Measurements from ENCODE around the gene ADAMTS12.
"Not testable (repeated sequence)": the region's sequence is repeated elsewhere in the genome, so short reads cannot be mapped to it uniquely, and the experiment has no call there.

The ADAMTS12 gene

GRCh38 chr5:33526755-33527154 is 365.0 kb downstream of the ADAMTS12 start:
- Histone ChIP-seq H3K27ac (ENCODE audit: poor library complexity, severe bottlenecking) (no peak overlapping the region), H3K27me3 (ENCODE audit: insufficient read depth, poor library complexity, severe bottlenecking) (no peaks in the 10 kb centered on the region), H3K4me3 (ENCODE audit: severe bottlenecking) (no peak overlapping the region), H3K36me3 (ENCODE audit: low read depth) (no peaks in the 10 kb centered on the region), H3K9me3 (ENCODE audit: severe bottlenecking) (no peaks in the 10 kb centered on the region), H3K4me1 (ENCODE audit: insufficient read depth, poor library complexity, severe bottlenecking) (no peaks in the 10 kb centered on the region)
- TF ChIP-seq, protein P1, sequence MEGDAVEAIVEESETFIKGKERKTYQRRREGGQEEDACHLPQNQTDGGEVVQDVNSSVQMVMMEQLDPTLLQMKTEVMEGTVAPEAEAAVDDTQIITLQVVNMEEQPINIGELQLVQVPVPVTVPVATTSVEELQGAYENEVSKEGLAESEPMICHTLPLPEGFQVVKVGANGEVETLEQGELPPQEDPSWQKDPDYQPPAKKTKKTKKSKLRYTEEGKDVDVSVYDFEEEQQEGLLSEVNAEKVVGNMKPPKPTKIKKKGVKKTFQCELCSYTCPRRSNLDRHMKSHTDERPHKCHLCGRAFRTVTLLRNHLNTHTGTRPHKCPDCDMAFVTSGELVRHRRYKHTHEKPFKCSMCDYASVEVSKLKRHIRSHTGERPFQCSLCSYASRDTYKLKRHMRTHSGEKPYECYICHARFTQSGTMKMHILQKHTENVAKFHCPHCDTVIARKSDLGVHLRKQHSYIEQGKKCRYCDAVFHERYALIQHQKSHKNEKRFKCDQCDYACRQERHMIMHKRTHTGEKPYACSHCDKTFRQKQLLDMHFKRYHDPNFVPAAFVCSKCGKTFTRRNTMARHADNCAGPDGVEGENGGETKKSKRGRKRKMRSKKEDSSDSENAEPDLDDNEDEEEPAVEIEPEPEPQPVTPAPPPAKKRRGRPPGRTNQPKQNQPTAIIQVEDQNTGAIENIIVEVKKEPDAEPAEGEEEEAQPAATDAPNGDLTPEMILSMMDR (IDR thresholded peaks at IDR 0.05; ENCODE audit: poor library complexity, severe bottlenecking): no peak
- DNase-seq (ENCODE audit: low spot score): no peak
- ATAC-seq (ENCODE audit: low read depth): no peak

DNA sequence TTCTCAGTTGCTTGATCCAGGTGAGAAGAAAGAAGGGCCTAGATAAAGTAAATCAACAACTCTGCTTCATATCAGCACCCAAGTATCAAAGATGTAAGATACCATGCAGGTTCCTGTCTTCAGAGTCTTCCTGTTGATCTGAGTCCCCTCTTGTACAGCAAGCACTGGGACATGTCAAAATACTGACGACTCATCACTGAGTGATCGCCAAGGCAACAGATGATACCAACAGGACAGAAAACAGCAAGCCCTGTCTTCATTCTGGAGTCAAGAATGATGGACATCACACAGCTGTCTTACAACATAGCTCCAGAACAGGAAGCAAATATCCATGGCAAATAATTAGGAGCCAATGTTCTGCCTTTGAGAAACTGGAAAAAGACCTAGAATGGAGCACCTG is 367.3 kb downstream of the ADAMTS12 start:
- H3K36me3 ChIP-seq (ENCODE audit: low read depth): no peaks in the 10 kb centered on the region
- ATAC-seq (ENCODE audit: low read depth) (no peak; the same call in 2 of the 3 replicates), DNase-seq (ENCODE audit: low spot score) (no peak)
- TF ChIP-seq, protein P1 (IDR thresholded peaks at IDR 0.05; ENCODE audit: poor library complexity, severe bottlenecking): no peak
- H3K4me3 ChIP-seq (ENCODE audit: severe bottlenecking): no peak overlapping the region
- no peaks in the 10 kb centered on the region for H3K9me3 ChIP-seq (ENCODE audit: severe bottlenecking)
- H3K4me1 ChIP-seq (ENCODE audit: insufficient read depth, poor library complexity, severe bottlenecking): no peaks in the 10 kb centered on the region
- no peak overlapping the region for H3K27ac ChIP-seq (ENCODE audit: poor library complexity, severe bottlenecking)
- H3K27me3 ChIP-seq (ENCODE audit: insufficient read depth, poor library complexity, severe bottlenecking): no peaks in the 10 kb centered on the region

- Histone ChIP-seq H3K27me3 (ENCODE audit: insufficient read depth, poor library complexity, severe bottlenecking) (no peaks in the 10 kb centered on the region), H3K4me1 (ENCODE audit: insufficient read depth, poor library complexity, severe bottlenecking) (no peaks in the 10 kb centered on the region), H3K4me3 (ENCODE audit: severe bottlenecking) (no peak overlapping the region), H3K36me3 (ENCODE audit: low read depth) (no peaks in the 10 kb centered on the region), H3K9me3 (ENCODE audit: severe bottlenecking) (no peaks in the 10 kb centered on the region), H3K27ac (ENCODE audit: poor library complexity, severe bottlenecking) (no peak overlapping the region)
- ATAC-seq (ENCODE audit: low read depth) (peak; percentile 68; the same call in 2 of the 3 replicates), DNase-seq (ENCODE audit: low spot score) (no peak)
- TF ChIP-seq, protein P1 (IDR thresholded peaks at IDR 0.05; ENCODE audit: poor library complexity, severe bottlenecking): no peak
These were observed 368.5 kb downstream of the ADAMTS12 start for GRCh38 chr5:33523208-33523771.

DNA sequence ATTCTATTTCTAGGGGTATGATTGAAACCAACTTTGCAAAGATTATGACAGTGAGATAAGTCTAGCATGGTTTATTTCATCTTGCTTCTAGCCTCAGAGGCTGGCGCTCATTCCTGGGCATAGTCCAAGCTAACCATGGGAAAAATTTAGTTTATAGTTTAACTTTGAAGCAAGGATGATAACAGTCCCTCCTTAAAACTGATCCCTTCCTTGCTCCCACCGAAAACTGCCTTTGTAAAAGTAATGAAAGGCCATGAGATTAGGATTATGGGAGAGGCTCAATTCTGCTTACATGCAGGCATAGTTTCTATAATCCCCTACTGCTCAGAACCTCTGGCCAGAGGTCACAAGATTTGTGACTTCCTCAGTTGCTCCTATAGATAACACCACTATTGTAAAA is 375.4 kb downstream of the ADAMTS12 start:
- TF ChIP-seq, protein P1 (IDR thresholded peaks at IDR 0.05; ENCODE audit: poor library complexity, severe bottlenecking): no peak
- no peak for DNase-seq (ENCODE audit: low spot score)
- no peaks in the 10 kb centered on the region for H3K4me1 ChIP-seq (ENCODE audit: insufficient read depth, poor library complexity, severe bottlenecking)
- no peak overlapping the region for H3K4me3 ChIP-seq (ENCODE audit: severe bottlenecking)
- H3K9me3 ChIP-seq (ENCODE audit: severe bottlenecking): no peaks in the 10 kb centered on the region
- no peak for ATAC-seq (ENCODE audit: low read depth)
- H3K27me3 ChIP-seq (ENCODE audit: insufficient read depth, poor library complexity, severe bottlenecking): no peaks in the 10 kb centered on the region
- no peak overlapping the region for H3K27ac ChIP-seq (ENCODE audit: poor library complexity, severe bottlenecking)
- H3K36me3 ChIP-seq (ENCODE audit: low read depth): no peaks in the 10 kb centered on the region

GRCh38 chr5:33515366-33515765 is 376.4 kb downstream of the ADAMTS12 start:
- not testable (repeated sequence) for ATAC-seq (ENCODE audit: low read depth); H3K27ac ChIP-seq (ENCODE audit: poor library complexity, severe bottlenecking); H3K27me3 ChIP-seq (ENCODE audit: insufficient read depth, poor library complexity, severe bottlenecking)

More at GRCh38 chr5:33515366-33515765, 376.4 kb downstream of the ADAMTS12 start:
- H3K4me1 ChIP-seq (ENCODE audit: insufficient read depth, poor library complexity, severe bottlenecking); H3K4me3 ChIP-seq (ENCODE audit: severe bottlenecking); H3K9me3 ChIP-seq (ENCODE audit: severe bottlenecking); DNase-seq (ENCODE audit: low spot score); H3K36me3 ChIP-seq (ENCODE audit: low read depth): not testable (repeated sequence)

Measured in RWPE2 (cell line).